Measurements from ENCODE around the gene TMC1.

TMC1 gene

GRCh38 chr9:72614067-72614466, 92.7 kb downstream of the TMC1 start:
- DNase-seq (ENCODE audit: low read depth in 3 of 3) = no peak

DNA sequence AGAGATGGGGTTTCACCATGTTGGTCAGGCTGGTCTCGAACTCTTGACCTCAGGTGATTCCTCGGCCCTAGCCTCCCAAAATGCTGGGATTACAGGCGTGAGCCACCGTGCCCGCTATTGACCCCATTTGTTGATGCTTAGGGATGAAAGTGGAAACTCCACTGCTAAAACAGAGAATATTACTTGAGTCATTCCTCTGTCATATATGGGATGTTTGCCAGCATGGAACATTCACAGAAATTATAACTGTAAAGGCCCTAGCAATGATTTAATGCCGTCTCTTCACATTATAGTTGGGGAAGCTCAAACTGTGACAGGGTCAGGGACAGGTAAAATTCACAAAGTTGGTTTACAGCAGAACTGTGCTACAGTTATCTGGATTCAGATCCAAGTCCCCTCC, 94.5 kb downstream of the TMC1 start:
- no peak for DNase-seq (ENCODE audit: low read depth in 3 of 3)

DNA sequence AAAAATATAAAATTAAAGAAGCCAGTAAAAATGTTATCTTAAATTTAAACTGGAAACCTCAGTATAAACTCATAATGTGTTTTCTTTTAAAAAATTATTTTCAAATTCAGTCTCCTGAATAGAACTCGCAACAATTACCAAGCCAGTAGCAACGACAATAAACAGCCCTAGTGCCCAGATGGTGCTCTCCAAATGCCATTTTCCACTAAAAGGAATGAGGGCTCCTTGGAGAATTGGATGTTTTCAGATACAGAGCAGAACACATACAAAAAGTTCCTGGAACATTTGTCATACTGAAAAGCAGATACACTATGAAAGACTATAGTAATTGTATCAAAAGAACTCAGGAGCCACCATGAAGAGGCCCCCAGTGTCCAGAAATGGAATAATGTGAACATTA, 97.4 kb downstream of the TMC1 start:
- no peak for DNase-seq (ENCODE audit: low read depth in 3 of 3)

- no peak for DNase-seq (ENCODE audit: low read depth in 3 of 3)
Observed at GRCh38 chr9:72622186-72622585, 100.8 kb downstream of the TMC1 start.

- no peak for DNase-seq (ENCODE audit: low read depth in 3 of 3)
Observed at GRCh38 chr9:72623156-72623555, 101.7 kb downstream of the TMC1 start.

DNA sequence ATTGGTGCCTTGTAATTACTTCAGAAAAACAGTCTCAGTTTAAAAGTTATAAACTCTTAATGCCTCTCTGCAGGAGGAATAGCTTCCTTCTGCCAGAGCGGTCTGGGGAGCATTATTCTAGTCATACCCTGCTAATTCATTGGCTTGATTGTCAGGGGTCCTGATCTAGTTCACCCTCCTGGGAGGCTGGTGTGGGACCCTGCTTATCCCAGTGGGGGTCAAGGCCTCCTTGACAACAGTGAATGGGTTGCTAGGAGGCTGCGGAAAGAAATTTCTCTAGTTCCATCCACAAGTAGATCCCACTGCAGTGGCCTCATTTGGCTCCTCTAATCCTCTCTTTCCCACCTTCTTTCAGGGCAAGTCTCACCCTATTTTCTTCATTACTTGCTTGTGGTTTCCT, 105.7 kb downstream of the TMC1 start:
- DNase-seq (ENCODE audit: low read depth in 3 of 3) = no peak

- DNase-seq (ENCODE audit: low read depth in 3 of 3) = no peak
Observed at GRCh38 chr9:72627956-72628540, 106.6 kb downstream of the TMC1 start.

DNA sequence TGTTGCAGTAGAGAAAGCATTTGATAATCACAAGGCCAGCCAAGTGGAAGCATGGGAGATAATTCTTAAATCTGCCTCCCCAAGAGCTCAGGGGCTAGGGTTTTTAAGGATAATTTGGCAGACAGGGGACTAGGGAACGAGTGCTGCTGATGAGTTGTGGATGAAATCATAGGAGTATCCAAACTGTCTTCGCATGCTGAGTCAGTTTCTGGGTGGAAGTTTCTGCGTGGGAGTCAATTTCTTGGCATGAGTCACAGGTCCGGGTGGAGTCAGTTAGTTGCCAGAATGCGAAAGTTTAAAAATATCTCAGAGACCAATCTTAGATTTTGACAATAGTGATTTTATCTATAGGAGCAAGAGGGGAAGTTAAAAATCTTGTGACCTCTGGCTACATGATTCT, 112.6 kb downstream of the TMC1 start:
- peak; percentile 7 to 16 (median 11) for DNase-seq (ENCODE audit: low read depth in 3 of 3)

DNA sequence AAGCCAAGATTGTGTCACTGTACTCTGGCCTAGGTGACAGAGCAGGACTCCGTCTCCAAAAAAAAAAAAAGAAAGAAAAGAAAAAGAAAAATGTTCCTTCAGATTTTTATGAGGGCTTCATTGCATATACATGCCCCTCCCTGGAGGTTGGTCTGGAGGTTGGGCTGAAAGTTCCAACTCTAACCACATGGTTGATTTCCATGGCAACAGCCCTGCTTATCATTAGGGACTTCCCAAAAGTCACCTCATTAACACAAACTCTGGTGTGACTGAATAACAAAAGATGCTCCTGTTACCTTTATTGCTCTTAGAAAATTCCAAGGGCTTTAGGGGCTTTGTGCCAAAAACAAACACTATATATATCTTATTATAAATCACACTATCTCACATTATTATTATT, 113.8 kb downstream of the TMC1 start:
- no peak for DNase-seq (ENCODE audit: low read depth in 3 of 3)

- no peak for DNase-seq (ENCODE audit: low read depth in 3 of 3)
Observed at GRCh38 chr9:72636621-72637020, 115.2 kb downstream of the TMC1 start.

DNA sequence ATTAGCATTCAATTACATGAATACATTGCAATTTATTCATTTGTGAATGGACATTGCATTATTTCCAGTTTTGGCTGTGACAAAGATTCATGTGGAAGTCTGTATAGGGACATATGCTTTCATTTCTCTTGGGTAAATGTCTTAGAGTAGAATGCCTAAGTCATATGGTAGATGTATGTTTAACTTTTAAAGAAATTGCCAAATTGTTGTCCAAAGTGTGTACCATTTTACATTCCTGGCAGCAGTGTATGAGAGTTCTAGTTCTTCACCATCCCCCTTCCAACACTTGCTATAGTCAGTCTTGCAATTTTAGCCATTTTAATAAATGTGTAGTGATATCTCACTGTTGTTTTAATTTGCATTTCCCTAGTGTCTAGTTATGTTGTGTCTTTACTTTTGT, 122.2 kb downstream of the TMC1 start:
- no peak for DNase-seq (ENCODE audit: low read depth in 3 of 3)

- no peak for DNase-seq (ENCODE audit: low read depth in 3 of 3)
Observed at GRCh38 chr9:72646061-72646460, 124.7 kb downstream of the TMC1 start.

GRCh38 chr9:72648324-72649126, 127.1 kb downstream of the TMC1 start:
- no peak for DNase-seq (ENCODE audit: low read depth in 3 of 3)

- no peak for DNase-seq (ENCODE audit: low read depth in 3 of 3)
Observed at GRCh38 chr9:72649127-72649442, 127.7 kb downstream of the TMC1 start.

DNA sequence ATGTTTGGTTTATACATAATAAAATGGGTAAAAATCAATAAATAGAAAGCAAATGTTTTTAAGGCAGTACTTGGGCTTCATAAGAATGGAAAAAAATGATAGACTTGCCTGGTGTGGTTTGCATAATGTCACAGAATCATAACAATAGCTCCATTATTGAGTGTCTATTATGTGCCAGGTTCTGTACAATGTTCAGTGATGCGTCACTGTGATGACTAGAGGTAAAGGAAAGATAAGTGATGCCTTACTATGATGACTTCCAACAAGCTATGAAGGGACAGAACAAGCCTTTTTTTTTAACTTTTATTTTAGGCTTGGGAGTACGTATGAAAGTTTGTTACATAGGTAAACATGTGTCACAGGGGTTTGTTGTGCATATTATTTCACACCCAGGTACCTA, 128.8 kb downstream of the TMC1 start:
- DNase-seq (ENCODE audit: low read depth in 3 of 3) = no peak

GRCh38 chr9:72656021-72656420, 134.6 kb downstream of the TMC1 start:
- no peak for DNase-seq (ENCODE audit: low read depth in 3 of 3)

- DNase-seq (ENCODE audit: low read depth in 3 of 3) = no peak
Observed at GRCh38 chr9:72657023-72657422, 135.6 kb downstream of the TMC1 start.

GRCh38 chr9:72658703-72659102, 137.3 kb downstream of the TMC1 start:
- no peak for DNase-seq (ENCODE audit: low read depth in 3 of 3)

- DNase-seq (ENCODE audit: low read depth in 3 of 3) = no peak
Observed at GRCh38 chr9:72661401-72662135, 140.2 kb downstream of the TMC1 start.

DNA sequence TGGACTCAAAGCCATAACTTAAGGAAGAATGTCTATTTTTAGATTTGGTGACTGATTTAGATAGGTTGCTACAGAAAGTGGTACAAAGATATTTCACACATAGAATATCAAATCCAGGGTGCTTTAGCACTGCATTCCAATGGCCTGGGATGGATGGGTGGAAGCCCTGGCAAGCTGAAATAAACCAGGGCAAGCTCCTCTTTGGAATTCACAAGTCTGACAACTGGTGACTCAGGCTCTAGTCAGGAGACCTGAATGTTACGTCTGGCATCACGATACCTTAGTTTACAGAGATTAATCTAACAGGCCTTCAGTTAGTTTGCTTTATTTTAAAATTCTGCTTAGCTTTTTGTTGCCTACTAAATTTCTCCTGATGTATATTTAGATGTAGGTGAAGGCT, 144.0 kb downstream of the TMC1 start:
- DNase-seq (ENCODE audit: low read depth in 3 of 3) = no peak

DNA sequence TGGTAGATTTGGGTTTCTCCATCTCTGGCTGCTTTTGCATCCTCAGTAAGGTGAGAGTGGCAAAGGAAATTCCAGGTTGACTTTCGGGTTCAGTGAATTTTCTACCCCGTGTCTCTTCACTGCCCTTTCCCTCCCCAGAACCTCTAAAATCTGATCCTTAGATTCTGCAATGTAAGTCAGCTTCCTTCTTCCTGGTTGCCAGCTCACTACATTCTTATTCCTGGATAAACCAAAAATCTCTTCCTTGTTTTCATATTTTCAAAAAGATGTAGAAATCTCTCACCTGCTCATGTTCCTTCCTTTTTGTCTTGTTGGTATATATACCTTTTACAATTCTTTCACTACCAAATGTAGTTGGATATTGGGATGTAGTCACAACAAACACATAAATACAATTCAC, 145.8 kb downstream of the TMC1 start:
- no peak for DNase-seq (ENCODE audit: low read depth in 3 of 3)

- no peak for DNase-seq (ENCODE audit: low read depth in 3 of 3)
Observed at GRCh38 chr9:72674961-72675360, 153.6 kb downstream of the TMC1 start.

DNA sequence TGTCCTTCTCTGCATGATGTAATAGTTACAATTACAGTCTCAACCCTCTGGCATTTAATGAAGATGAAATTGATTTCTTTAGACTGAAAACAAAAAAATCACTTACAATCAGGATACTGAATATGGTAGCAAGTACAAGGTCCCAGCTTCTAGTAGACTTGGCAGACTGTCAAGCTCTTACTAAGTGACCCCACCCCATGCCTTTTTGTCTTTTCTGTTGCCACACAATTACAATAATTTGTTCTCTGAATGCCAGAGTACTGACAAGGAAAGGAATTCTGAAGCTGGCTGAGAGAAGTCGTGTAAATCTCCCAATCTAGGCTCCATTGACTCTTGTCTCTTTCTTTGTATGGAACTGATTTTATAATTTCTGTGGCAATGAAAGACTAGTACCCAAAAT, 154.2 kb downstream of the TMC1 start:
- DNase-seq (ENCODE audit: low read depth in 3 of 3) = no peak
